GM21381 (cell line): ENCODE results near the gene KMT5B.

Experiments used
- ATAC-seq: cut with Tn5 transposase; IDR thresholded peaks from one replicate; pipeline ENCODE4 v1.9.1; 2021; ENCODE audit warnings: mild to moderate bottlenecking, moderate library complexity; ENCODE audit not compliant: unreplicated experiment

Gene KMT5B

GRCh38 chr11:68121067-68121899, 91.8 kb downstream of the KMT5B start, which contains the start of gene CHKA:
TSS of gene CHKA (minus strand) at chr11:68121388. CDS start at chr11:68121177, 211 bp downstream.
- peak; percentile 82 for ATAC-seq

DNA sequence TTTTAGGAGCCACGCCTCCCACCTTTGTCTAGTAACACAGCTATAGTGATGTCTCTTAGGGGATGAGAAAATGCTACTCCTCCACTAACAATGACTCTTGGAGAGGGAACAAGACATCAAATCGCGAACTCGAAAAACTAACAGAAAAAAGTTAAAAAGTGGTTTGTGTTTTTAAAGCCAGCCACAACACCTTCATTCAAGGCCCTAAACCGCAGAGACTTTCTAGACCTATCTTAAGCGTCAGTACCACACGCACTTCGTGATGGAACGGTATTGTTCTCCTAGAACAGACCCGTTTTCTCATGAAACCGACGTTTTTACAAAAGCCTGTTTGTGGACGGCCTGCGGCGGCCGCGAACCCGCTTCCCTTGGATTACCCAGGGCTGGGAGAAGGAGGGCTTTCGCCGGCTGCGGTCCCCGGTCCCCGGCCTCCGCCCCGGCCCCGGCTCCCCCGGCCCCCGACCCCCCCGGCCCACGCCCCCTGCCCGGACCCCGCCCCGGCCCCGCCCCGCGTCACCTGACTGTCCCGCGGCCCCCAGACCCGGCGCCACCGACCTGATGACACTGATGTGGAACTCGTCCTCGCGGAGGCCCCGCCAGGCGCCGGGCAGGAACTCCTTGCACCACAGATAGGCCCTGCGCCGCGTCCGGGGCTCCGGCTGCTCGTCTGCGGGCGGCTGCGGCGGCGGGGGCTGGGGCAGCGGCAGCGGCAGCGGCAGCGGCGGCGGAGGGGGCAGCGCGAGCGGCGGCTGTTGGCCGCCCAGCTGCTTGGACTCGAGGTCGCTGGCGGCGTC, 92.6 kb downstream of the KMT5B start:
- peak; percentile 23 for ATAC-seq

- no peak for ATAC-seq
These were observed 94.2 kb downstream of the KMT5B start for GRCh38 chr11:68118706-68119448.

DNA sequence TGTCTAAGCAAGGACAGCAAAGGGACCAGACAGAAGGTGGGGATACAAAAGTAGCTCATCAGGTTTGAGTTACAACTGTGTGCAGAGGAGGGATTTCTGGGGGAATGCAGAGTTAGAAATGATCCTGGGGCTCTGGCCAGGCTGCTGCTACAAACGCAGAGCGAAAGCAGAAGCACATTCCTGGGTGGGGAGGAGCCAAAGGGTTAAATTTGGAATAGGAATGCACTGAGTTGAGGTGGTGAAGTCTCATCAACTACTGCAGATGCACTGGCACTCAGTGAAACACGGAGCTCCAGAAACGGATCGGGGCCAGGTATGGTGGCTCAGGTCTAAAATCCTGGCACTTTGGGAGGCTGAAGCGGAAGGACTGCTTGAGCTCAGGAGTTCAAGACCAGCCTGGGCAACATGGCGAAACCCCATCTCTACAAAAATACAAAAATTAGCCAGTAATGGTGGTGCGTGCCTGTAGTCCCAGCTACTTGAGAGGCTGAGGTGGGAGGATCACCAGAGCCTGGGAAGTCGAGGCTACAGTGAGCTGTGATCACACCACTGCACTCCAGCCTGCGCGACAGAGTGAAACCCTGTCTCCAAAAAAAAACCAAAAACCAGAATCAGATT, 95.1 kb downstream of the KMT5B start:
- ATAC-seq = no peak

DNA sequence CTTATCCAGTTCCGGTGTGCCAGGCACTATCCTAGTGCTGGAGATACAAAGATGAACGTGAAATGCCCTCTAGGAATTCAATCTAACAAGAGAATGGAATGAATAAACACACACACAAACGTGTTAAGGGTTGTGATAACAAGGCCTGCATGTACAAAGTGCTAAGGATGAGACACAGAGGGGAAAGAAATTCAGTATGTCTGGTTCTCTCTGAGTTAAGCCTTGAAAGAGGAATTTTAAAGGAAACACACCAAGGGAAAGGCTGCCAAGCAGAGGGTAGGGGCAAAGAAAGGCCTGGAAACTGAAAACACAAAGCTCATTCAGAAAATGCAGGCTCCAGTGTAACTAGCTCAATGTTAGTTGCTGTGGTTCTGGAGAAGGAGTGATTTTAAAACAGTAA, 96.1 kb downstream of the KMT5B start:
- ATAC-seq = no peak

GRCh38 chr11:68116126-68116525, 97.0 kb downstream of the KMT5B start:
- no peak for ATAC-seq

GRCh38 chr11:68115285-68115684, 97.8 kb downstream of the KMT5B start:
- ATAC-seq = no peak

- ATAC-seq = no peak
These were observed 99.1 kb downstream of the KMT5B start for GRCh38 chr11:68113986-68114385.

GRCh38 chr11:68107689-68108088, 105.4 kb downstream of the KMT5B start:
- no peak for ATAC-seq

- ATAC-seq = no peak
These were observed 106.7 kb downstream of the KMT5B start for GRCh38 chr11:68106165-68106940.
